GM18858 (cell line): ENCODE measurements around the gene UBAC2.
A peak's percentile ranks its signal among the peaks of the same experiment; 100 is the strongest.

ENCODE experiments used
- ATAC-seq: cut with Tn5 transposase; IDR thresholded peaks from one replicate; pipeline ENCODE4 v1.9.1; 2021; ENCODE audit not compliant: unreplicated experiment

The UBAC2 gene

DNA sequence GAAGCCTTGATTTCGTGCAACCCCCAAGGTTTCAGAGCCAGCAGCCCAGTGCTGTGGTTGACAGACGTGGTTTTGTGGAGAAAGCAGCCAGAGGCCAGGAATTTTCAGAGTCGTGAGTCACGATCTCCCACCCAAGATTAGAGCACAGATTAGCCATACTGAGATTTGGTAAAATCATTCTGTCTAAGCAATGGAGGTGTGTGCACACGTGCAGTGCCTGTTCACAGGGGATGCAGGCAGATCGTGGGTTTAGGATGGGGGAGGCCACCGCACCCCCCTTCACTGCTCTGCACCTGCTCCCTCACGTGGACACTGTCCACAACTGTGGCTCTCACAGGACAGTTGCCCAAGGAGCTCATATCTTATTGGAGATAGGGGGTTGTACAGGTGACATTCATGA is 153.2 kb downstream of the UBAC2 start:
- no peak for ATAC-seq

DNA sequence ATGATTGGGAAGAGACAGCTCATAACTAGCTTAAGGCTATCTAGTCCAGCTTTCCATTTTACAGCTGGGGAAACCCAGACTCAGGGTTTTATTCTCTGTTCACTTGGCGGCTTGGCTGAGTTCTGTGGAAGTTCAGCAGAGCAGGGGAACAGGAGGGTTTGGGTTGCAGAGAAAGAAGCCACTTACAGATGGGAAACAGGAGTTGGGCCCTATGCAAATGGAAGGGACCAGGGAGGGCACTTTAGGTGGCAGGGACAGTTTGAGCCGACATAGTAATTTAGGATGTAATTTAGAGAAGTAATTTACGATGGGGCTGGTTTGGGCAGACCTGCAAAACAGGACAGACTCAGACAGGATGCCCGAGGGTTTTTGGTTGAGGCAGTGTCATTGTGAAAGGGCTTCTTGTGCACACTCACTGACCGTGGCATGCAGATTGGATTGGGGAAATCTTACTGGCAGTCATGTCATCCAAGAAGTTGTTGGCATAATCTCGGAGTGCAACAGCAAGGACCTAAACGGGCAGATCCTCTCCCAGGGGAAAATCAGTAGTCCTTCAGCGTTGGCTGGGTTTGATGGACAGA is 153.8 kb downstream of the UBAC2 start:
- no peak for ATAC-seq

DNA sequence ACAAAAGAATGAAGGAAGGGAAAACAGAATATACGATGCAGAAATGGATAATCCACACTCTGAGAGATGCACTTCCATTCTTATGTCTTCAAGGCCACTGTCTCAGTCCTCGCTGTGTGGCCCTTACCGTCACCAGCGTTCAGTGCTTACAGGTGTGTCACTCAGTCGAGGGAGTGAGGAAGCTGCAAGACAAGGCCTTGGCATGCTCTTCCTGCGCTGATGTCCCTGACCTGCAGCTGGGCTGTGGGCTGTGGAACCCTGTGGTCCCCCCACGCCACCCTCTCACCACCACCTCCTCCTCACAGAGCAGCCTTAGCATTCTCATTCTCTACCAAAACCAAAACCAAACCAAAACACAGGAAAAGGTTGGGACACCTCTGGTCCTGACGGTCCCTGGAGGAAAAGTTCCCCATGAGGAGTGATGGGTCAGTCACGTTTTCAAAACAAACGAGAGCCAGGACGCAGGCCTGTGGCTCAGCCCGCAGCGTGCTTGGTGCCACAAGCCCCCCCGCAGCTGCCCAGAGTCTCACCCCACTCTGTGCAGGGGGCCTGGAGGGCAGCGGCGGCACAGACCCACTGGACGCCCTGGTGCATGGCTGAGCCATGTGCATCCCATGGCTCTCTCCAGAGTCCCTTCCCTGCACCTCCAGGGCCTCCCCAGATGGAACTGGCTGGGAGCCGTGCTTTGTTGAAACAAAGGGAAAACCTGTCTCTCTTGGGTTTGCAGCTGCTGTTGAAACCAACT is 154.8 kb downstream of the UBAC2 start:
- ATAC-seq: no peak

DNA sequence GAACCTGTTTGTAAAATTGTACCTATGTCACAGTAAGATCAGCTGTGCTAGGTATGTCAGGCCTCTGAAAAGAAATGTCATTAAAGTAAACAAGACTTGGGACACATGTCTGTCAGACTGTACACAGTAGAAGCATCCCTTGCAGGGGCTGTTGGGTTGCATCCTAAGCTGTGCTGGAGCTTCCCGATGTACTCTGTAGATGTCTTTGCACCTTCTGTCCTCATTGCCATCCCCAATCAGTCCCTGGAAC is 155.3 kb downstream of the UBAC2 start:
- no peak for ATAC-seq

DNA sequence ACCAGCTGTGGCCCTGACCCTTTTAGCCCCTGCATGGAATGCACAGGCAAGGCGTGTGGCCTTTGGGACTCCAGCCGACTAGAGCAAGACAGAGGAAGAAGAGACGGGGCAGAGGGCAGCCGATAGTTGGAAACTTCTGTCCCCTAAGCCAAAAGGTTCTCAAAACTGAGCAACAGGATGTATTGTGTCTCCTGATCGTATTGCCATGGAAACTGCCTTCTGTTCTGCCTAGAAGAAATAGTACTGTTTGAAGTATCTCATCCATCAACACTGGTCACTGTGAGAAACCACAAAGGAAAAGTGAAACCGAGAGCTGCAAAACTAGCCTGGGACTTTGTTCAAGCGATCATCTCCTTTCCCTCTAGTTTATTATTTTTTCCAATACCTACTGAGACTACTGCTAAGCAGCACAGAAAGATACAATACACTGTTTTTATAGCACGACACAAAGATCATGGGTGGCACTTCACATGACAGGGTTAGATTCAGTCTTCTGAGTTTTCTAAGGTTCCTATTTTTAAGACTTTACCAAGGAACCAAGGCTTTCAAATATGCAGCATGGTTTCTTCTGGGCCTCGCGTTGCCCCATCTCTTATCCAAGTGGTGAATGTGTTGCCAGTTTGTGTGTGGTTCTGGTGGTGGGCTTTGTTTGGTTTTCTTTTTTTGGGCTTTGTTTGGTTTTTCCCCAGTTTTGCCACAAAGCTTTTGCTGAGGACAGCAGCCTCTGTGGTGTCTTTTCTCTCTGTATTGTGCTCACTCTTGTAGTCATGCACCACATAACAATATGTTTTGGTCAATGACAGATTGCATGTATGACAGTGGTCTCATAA is 155.8 kb downstream of the UBAC2 start:
- ATAC-seq: peak; percentile 59

DNA sequence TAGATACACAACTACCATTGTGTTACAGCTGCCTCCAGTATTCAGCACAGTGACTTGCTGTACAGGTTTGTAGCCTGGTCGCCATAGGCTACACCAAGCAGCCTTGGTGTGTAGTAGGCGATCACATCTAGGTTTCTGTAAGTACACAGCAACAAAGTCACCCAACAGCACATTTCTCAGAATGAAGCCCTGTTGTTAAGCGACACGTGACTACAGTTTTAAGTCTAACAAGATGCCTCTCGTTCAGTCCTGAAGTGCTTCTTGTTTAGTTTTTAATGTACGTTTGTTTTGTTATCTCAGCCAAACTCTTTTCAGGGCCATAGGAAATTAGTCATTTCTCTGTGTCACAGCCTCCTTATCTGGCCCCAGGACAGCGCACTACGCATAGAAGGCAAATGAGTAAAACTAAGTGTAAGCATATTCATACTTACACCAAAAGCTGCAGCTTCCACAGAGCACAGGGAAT is 156.5 kb downstream of the UBAC2 start:
- ATAC-seq: peak; percentile 22

DNA sequence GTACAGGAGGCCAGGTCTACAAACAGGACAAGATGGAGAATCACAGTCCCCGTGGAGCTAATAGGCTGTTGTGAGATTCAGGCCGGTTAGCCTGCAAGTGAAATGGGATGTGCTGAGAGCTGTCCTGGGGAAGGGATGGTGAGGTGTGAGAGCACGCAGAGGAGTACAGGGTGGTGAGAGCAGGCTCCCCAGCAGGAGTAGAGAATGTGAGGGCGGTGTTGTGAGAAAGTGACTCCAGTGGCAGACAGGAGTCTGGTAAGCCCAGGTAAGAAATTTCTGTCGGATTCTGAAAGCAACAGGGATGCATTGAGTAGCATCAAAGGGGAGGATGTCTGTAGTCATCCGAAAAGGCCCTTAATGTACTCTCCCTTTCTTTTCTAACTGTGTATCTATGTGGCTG is 157.3 kb downstream of the UBAC2 start:
- ATAC-seq: no peak

DNA sequence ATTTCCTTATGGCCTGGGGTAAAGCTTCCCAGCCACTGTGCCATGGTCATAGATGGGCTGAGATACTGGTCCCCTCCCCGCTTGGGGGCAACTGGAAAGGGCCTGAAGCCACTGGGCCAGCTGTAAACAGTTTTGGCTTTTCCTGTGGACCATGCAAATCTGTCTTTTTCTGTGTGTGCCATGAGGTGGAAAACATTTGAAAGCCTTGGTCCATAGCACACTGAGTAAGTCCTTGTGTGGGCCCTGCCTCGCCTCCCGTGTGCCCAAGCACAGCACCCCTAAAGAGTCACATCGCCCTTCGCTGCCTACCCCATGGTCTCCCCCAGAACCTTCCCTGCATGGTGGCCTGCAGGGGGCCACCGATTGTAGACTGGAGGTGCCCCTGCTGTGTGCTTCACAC is 158.9 kb downstream of the UBAC2 start:
- ATAC-seq: no peak

DNA sequence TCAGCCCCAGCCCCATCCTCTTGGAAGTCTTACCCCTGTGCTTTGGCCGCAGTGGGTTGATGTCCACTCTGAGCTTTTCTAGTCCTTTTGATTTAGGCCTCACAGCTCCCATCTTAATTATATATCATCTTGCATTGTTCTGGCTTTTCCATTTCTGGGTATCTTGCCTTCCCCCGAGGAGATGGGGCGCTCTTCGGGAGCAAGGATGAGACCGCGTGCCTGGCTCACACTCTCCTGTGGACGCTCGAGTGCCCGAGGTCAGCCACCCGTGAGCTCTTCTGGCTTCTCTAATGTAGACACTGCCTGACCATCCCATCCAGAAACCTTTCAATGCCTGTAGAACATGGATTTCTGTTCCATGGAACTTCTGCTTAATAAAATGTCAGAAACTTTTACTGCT is 160.0 kb downstream of the UBAC2 start:
- ATAC-seq: no peak

DNA sequence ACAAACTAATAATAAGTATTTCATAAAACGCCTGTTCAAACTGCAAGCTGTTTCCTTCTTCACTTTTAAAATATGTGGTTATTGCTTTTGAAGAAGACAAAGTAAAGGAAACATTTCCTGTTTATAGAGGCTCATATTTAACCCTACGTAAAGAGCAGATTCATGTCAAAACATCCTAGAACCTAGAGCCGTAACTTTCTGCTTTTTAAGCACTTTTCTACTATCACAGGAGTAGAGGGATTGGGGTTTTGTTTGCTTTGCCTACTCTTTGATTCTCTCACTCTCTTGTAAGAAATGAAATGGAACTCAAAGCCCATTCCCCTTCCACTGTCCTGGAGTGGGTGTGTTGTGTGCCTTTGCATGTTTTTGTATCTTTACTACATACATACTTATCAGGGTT is 160.5 kb downstream of the UBAC2 start:
- no peak for ATAC-seq

DNA sequence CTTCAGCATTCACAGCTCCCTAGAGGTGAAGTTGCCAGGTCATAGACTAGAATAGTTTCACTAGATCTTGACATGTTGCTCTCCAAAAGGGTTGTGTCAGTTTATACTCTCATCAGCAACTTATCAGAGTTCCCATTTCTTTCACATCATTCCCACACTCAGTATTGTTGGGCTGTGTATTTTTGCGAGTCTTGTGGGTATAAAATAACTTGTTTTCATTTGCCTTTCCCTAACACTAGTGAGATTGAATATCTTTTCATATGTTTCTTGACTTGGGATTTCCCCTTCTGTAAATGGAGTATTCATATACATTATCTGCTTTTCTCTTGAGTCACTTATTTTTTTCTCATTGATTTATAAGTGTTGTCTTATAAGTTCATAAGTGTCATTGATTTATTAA is 161.7 kb downstream of the UBAC2 start:
- no peak for ATAC-seq

DNA sequence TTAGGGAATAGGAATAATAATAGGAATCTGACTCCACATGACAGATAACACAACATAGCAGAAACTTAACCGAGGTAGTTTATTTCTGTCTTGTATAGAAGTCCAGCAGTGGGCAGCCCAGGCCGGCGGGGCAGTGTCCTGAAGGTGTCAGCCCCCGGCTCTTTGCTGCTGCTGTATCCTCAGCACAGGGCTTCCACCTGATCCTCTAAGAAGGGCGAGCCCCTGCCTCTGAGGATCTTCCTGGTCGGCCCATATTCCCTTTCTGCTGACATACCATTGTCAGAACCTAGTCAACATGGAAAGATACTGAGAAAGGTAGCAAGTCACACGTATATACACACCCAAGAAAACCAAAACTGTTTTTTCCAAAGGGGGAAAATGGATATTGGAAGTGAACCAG is 162.7 kb downstream of the UBAC2 start:
- no peak for ATAC-seq

DNA sequence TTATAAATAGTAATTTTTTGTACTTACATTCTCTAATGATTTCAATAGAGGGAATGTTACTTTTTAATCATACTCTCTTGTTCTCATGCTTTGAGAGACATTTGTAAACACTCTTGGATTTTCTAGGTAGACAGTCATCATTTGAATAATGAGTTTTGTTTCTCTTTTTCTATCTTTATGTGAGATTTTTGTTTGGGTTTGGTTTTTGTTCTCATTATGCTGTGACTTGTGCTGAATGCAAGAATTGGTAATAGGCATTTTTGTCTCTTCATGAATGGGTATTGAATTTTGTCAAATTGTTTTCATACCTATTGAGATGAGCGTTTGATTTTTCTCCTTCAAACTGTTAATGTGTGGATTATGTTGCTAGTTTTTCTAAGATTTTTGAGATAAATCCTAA is 163.3 kb downstream of the UBAC2 start:
- ATAC-seq: peak; percentile 38

DNA sequence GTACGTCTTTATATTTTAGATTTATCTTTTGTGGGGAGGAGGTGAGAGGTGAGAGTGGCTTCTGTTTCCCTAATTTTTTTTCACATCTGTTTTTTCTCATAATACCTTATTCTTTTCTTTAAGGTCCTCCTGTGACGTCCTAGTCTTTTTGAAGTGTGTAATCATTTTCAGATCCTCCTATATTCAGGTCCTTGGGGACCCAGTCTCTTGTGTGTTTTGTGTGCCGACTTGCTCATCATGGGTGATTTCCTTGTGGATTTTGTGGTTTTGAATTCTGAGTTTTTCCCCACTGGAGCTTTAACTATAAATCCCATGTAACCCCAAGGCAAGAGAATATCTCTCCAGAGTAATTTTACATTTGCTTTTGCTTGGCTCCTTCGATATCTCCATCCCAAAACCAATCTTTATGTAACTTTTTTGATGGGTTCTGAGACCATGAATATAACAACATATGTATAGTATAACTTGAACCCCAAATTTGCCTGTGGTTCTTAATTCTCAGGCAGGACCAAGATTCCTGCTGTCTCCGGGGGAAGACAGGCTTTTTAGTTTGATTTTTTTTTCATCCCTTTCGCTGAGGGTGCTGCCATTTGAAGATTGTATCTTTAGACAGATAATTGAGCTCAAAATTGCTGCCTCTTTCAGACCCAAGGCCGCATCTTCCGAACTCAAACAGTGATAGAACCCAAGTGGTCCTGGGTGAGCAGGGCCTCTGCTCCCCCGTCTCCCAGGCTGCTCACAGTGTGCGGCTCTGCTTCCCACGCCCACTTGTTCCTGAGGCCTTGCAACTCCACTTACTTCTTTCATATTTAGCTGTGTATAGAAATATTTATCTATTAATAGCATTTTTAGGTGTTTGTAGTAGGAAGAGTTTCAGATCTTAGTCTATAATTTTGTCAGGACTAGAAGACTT is 165.7 kb downstream of the UBAC2 start:
- ATAC-seq: no peak

DNA sequence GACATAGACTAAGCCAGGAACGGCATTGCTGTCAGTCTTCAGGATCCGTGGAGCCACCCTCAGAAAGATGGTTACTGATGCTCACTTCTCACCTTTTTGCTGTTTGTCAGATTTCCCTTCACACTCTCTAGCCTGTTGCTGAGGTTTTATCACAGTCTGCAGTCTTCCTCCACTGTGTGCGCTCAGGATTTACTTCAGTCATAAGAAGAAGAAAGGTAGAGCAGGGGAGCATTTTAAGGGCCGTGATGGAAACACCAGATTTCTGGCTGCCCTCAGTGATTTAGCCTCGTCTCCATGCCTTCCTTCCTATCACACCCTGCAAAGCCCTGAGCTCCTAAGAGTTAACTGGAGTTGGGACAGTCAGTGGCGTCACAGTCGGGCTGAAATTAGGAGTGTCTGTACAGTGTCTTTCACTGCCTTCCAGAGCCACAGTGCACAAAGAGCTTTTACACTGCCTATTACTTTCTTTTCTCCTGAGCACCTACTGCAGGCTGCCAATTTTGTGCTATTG is 166.5 kb downstream of the UBAC2 start:
- ATAC-seq: no peak

DNA sequence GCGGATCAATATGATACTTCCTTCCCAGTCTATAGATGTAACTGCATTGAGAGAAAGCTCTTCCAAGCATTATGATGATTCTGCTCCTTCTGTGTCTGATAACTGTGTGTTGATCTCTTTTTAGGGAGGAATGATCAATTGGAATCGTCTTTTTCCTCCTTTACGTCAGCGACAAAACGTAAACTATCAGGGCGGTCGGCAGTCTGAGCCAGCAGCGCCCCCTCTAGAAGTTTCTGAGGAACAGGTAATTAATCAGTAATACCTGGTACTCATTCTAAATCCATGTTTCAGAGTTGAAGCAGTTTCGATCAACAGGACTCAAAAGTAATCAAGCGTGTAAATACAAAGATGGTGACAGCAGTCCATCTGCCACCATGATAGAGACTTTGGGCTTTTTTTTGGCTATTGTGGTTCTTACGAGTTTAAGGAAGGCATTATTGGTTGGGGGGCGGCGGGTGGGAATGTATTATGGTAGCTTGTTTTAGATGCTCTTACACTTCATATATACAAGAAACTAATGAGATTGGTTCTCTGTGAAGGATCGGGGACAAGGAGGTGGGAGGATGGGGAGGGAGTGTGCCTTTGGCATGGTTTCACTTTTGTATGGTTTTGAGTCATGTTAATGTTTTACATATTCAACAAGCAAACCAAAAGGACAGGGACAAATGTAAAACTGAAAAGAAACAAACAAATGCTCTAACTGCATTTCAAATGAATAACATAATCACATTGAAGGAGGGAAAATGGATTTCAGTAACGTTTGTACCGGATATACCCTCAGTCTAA is 167.2 kb downstream of the UBAC2 start:
- no peak for ATAC-seq

DNA sequence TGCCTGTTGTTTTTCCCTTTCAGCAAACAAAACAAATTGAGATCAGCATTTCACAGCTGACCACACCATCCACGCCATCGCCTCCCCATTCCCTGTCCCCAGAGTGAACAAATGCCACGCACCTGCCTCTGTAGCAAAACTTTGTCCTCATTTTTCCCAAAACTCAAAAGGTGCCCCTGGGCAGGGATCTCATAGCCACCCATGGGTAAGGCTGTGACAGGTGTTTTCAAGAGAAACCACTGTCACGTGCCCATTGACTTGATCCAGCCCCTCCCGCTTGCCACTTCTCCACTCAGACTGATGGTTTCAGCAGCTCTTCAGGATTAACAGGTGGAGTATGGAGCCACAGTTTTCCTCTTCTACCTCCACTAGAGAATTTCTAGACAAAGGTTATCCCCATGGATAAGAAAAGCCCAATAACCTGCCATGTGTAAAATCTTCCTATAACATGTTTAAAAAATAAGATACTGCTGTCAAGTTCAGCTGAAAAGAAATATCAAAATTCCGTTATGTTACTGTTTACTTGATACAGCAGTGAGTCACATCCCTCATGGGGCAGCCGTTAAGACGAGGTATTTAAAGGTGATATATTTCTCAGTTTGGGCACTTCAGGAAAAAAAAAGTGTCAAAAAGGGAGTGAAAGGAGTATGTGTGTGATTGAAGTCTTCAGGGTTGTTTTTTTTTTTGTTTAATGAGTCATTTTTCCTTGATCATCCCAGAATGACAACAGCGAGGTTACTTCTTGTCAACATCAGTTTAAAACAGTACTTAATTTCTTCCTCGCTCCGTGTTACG is 170.0 kb downstream of the UBAC2 start:
- ATAC-seq: no peak

DNA sequence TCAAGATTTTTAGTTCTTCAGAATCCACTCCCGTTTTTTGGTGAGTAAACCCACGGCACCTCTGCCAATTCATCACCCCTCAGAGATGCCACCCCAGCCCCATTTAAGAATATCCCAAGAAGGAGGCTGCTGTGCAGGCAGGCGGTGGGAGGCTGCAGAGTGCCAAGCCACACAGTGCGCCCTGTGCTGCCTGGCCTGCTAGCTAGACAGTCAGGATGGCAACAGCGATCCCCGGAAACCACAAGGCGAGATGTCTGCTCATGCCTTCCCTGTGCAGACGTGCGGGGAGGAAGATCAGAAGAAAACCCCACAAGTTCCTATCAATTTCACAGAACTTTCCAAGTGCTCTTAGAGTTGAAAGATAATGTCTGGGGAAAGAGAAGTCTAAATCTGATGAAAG is 171.3 kb downstream of the UBAC2 start:
- no peak for ATAC-seq

DNA sequence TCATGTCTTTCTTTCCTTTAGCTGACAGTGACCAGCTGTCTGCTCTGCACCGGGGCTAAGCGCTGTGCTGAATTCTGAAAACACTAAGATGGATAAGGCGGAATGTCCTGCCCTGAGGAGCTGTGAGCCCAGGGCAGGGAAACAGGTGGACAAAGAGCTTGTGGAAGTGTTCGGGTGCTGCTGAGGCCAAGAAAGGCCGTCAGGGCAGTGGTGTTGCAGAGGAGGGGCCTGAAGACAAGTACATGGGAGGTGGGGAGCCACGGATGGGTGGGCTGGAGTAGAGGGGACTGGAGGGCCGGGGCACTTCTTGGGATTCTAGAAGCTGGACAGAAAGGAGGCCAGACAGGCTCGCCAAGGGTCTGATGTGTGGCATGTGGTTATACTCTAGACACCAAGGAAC is 172.8 kb downstream of the UBAC2 start:
- ATAC-seq: no peak
